Measurements from ENCODE around the gene BABAM2.

Gene BABAM2

DNA sequence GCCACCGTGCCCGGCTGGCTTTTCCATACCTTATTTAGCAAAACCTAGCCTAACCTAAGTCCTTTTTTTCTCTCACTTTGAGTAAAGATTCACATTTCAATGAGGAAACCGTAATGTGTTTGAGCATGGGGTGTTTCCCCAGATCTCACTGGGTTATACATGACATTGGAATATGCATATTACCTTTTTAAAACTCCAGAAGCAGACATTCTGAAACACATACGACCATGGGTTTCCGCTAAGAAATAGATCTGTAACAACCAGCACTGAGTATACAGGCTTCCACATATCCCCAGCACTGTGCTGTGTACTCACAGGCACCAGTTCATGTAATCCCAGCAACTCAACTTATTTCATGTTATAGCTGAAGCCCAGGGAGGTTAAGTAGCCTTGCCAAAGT lies 461.1 kb downstream of the BABAM2 start:
- TF ChIP-seq ZNF169 (tag by site-specific recombination; IDR thresholded peaks at IDR 0.05) (no peak), ZNF302 (tag by site-specific recombination; IDR thresholded peaks at IDR 0.05; ENCODE audit: low read depth) (no peak), ZNF184 (tag by site-specific recombination; IDR thresholded peaks at IDR 0.05) (no peak), ZNF274 (IDR thresholded peaks at IDR 0.05; ENCODE audit: low read length) (no peak), ZNF274 (tag by site-specific recombination; IDR thresholded peaks at IDR 0.05; ENCODE audit: borderline replicate concordance) (no peak), ZNF16 (tag by site-specific recombination; IDR thresholded peaks at IDR 0.05; ENCODE audit: low read depth) (no peak), HOXC10 (CRISPR knock-in tag; IDR thresholded peaks at IDR 0.05) (no peak), ZNF211 (tag by site-specific recombination; IDR thresholded peaks at IDR 0.05; ENCODE audit: low read depth) (no peak), GLIS1 (tag by site-specific recombination; IDR thresholded peaks at IDR 0.05) (no peak), ZNF416 (tag by site-specific recombination; IDR thresholded peaks at IDR 0.05) (no peak), ZNF610 (tag by site-specific recombination; IDR thresholded peaks at IDR 0.05; ENCODE audit: borderline replicate concordance) (no peak), IKZF3 (tag by site-specific recombination; IDR thresholded peaks at IDR 0.05) (no peak), HOXA7 (CRISPR knock-in tag; IDR thresholded peaks at IDR 0.05; ENCODE audit: borderline replicate concordance) (no peak)
- TF ChIP-seq, protein P1, sequence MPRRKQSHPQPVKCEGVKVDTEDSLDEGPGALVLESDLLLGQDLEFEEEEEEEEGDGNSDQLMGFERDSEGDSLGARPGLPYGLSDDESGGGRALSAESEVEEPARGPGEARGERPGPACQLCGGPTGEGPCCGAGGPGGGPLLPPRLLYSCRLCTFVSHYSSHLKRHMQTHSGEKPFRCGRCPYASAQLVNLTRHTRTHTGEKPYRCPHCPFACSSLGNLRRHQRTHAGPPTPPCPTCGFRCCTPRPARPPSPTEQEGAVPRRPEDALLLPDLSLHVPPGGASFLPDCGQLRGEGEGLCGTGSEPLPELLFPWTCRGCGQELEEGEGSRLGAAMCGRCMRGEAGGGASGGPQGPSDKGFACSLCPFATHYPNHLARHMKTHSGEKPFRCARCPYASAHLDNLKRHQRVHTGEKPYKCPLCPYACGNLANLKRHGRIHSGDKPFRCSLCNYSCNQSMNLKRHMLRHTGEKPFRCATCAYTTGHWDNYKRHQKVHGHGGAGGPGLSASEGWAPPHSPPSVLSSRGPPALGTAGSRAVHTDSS (tag by site-specific recombination; IDR thresholded peaks at IDR 0.05): no peak
- ChIA-PET CTCF (no interaction called here), POLR2A (no interaction called here)
- Histone ChIP-seq H3K4me1 (ENCODE audit: control insufficient read depth, insufficient read depth, low read length) (no peaks in the 10 kb centered on the region), H3K27ac (ENCODE audit: extremely low read depth, low read depth, low read length) (no peak overlapping the region), H3K4me3 (ENCODE audit: low read depth, low read length) (no peak overlapping the region), H3K9me3 (ENCODE audit: control insufficient read depth, insufficient read depth, low read depth, low read length) (no peaks in the 10 kb centered on the region), H3K36me3 (ENCODE audit: control insufficient read depth in 2 of 2, insufficient read depth in 1 of 2, low read length in 2 of 2) (no peaks in the 10 kb centered on the region)

DNA sequence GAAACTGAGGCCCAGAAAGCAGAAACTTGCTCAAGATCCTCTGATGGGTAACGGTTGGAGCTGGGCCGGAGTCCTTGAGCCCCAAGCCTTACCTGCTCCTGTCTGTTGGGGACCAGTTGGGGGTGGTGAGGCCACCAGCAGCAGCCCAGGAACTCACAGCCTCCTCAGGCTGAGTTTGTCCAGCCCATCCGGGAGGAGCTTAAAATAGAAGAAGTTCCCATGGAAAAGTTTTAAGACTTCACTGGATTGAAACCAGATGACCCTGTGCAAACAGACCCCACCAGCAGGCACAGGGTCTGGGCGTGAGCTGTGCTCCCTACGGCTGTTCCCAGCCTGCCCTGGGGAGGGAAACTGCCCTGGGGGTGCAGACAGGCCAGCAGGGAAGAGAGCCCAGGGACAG lies 461.6 kb downstream of the BABAM2 start:
- Histone ChIP-seq H3K4me1 (ENCODE audit: control insufficient read depth, insufficient read depth, low read length) (no peaks in the 10 kb centered on the region), H3K27ac (ENCODE audit: extremely low read depth, low read depth, low read length) (no peak overlapping the region), H3K36me3 (ENCODE audit: control insufficient read depth in 2 of 2, insufficient read depth in 1 of 2, low read length in 2 of 2) (no peaks in the 10 kb centered on the region), H3K4me3 (ENCODE audit: low read depth, low read length) (no peak overlapping the region), H3K9me3 (ENCODE audit: control insufficient read depth, insufficient read depth, low read depth, low read length) (no peaks in the 10 kb centered on the region)
- ChIA-PET POLR2A (no interaction called here), CTCF (interaction anchor here (0.7 kb wide), 1 partner anchor 197 kb away, joined by 3 read pairs; no protein-coding TSS in a partner anchor)
- TF ChIP-seq ZNF791 (tag by site-specific recombination; IDR thresholded peaks at IDR 0.05): no peak
- no peak for TF ChIP-seq ZNF677 (tag by site-specific recombination; IDR thresholded peaks at IDR 0.05)
- peak; percentile 36; the same call in 1 of the 2 replicates for TF ChIP-seq GLIS1 (tag by site-specific recombination; IDR thresholded peaks at IDR 0.05)

DNA sequence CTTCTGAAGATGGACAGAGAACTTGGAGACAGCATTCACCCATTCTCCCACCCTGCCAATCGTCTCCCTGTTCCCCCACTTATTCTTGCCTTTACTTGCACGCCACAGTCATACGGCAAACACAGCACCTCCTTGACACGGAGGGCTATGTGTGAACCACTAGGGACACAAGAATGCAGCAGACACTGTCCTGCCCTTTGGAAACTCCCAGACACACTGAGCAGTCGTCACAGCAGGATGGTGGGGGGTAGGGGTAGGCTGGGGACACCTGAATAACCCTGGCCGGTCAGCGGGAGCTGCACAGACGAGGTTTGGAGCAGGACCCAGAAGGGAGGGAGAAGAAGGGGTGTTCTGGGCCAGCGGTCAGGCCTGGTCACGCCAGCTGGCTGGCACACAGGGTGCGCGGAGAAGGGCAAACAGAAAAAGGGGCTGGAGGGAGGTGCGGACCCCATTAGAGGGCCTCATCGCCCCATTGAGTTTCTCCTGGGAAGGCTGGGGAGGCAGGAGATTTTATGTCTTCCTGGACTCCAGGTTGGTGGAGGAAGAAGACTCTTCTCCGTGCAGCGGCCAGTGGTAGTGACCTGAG lies 462.2 kb downstream of the BABAM2 start:
- Histone ChIP-seq H3K4me1 (ENCODE audit: control insufficient read depth, insufficient read depth, low read length) (no peaks in the 10 kb centered on the region), H3K36me3 (ENCODE audit: control insufficient read depth in 2 of 2, insufficient read depth in 1 of 2, low read length in 2 of 2) (no peaks in the 10 kb centered on the region), H3K27ac (ENCODE audit: extremely low read depth, low read depth, low read length) (no peak overlapping the region), H3K4me3 (ENCODE audit: low read depth, low read length) (no peak overlapping the region), H3K9me3 (ENCODE audit: control insufficient read depth, insufficient read depth, low read depth, low read length) (no peaks in the 10 kb centered on the region)
- no peak for TF ChIP-seq ZNF239 (tag by site-specific recombination; IDR thresholded peaks at IDR 0.05)
- TF ChIP-seq ZFP37 (tag by site-specific recombination; IDR thresholded peaks at IDR 0.05): no peak
- no peak for TF ChIP-seq ZNF175 (tag by site-specific recombination; IDR thresholded peaks at IDR 0.05)
- no peak for TF ChIP-seq SP7 (tag by site-specific recombination; IDR thresholded peaks at IDR 0.05)
- TF ChIP-seq ZNF184 (tag by site-specific recombination; IDR thresholded peaks at IDR 0.05): no peak
- ChIA-PET CTCF (interaction anchor here (0.7 kb wide), 1 partner anchor 197 kb away, joined by 3 read pairs; no protein-coding TSS in a partner anchor), POLR2A (no interaction called here)
